Fibroblast of lung (primary cell): ENCODE measurements around the gene TENM4. TPM values are rescaled to one million over a fixed set of nuclear protein-coding genes. Genes with fewer than 3 reads are reported as not detected.

Experiments
- DNase-seq, 2 donors: peaks; one replicate each; pipeline versions ENCODE4 v3.0.0 to v3.0.0-alpha.2; 2010; ENCODE audit warnings: low read depth in 2 of 2
- H2AFZ ChIP-seq: 2 replicates; pipeline ENCODE4 v1.5.1; 2012; ENCODE audit warnings: low read length, control low read depth, inconsistent platforms
- H3K27ac ChIP-seq: 2 replicates; pipeline ENCODE4 v1.5.1; 2011; ENCODE audit warnings: low read length, control low read depth; ENCODE audit not compliant: insufficient read depth
- H3K27me3 ChIP-seq: 2 replicates; pipeline ENCODE4 v1.5.1; 2011; ENCODE audit warnings: mild to moderate bottlenecking, low read length; ENCODE audit not compliant: control insufficient read depth, insufficient read depth
- H3K36me3 ChIP-seq: 2 replicates; pipeline ENCODE4 v1.5.1; 2011; ENCODE audit warnings: low read length; ENCODE audit not compliant: control insufficient read depth, insufficient read depth
- H3K4me1 ChIP-seq: 2 replicates; pipeline ENCODE4 v1.5.1; 2011; ENCODE audit warnings: low read length; ENCODE audit not compliant: control insufficient read depth, insufficient read depth; ENCODE audit errors: extremely low read depth
- H3K4me2 ChIP-seq: 2 replicates; pipeline ENCODE4 v1.5.1; 2011; ENCODE audit warnings: low read length, control low read depth; ENCODE audit not compliant: insufficient read depth; ENCODE audit errors: extremely low read depth
- H3K4me3 ChIP-seq, 4 experiments: fragments of 200-600 bp in 1 of 4; sonication (generic) in 1 of 4; replicated peaks in 1 of 4; 2 replicates each; pipeline ENCODE4 v1.5.1; 2011 to 2016; ENCODE audit warnings: low read length in 4 of 4, low read depth in 3 of 4, mild to moderate bottlenecking in 3 of 4, control low read depth in 2 of 4, inconsistent platforms in 1 of 4, mixed read lengths in 1 of 4; ENCODE audit not compliant: insufficient read depth in 1 of 4; ENCODE audit errors: control extremely low read depth in 1 of 4
- H3K79me2 ChIP-seq: 2 replicates; pipeline ENCODE4 v1.5.1; 2012; ENCODE audit warnings: mild to moderate bottlenecking, low read length, inconsistent platforms; ENCODE audit not compliant: control insufficient read depth, insufficient read depth
- H3K9ac ChIP-seq: 2 replicates; pipeline ENCODE4 v1.5.1; 2011; ENCODE audit warnings: mild to moderate bottlenecking, low read length, control low read depth; ENCODE audit not compliant: insufficient read depth
- H3K9me3 ChIP-seq: 2 replicates; pipeline ENCODE4 v1.5.1; 2012; ENCODE audit warnings: low read depth, low read length; ENCODE audit not compliant: control insufficient read depth, insufficient read depth
- H4K20me1 ChIP-seq: 2 replicates; pipeline ENCODE4 v1.5.1; 2011; ENCODE audit warnings: low read length; ENCODE audit not compliant: control insufficient read depth, insufficient read depth; ENCODE audit errors: extremely low read depth
- EZH2 ChIP-seq: IDR thresholded peaks from 2 replicates; pipeline ENCODE4 v1.5.1; 2012; ENCODE audit warnings: low read length, control low read depth, mild to moderate bottlenecking; ENCODE audit errors: missing control alignments
- polyA plus RNA-seq, 2 donors: library from polyadenylated mRNA; depleted of rRNA in 1 of 2; stranded (reverse) in 1 of 2; unstranded in 1 of 2; fragments of >200 nt; gene quantifications; 2 replicates each; pipeline ENCODE4 v1.2.1, GENCODE V29; 2011 to 2012; ENCODE audit warnings: missing spikeins in 1 of 2
- total RNA-seq: library from RNA; depleted of rRNA; stranded (reverse); fragments of >200 nt; gene quantifications from 2 replicates; pipeline ENCODE4 v1.2.1, GENCODE V29; 2014
- TF ChIP-seq, protein P1 (sequence below), 2 donors: IDR thresholded peaks in 1 of 2; conservative IDR thresholded peaks in 1 of 2; 1 replicate in 1 of 2; 2 replicates in 1 of 2; pipeline ENCODE4 v1.5.1; 2011 to 2012; ENCODE audit warnings: low read length in 2 of 2, control low read depth in 1 of 2, inconsistent platforms in 1 of 2, low read depth in 1 of 2, mild to moderate bottlenecking in 1 of 2

The TENM4 gene
- total and polyA plus RNA-seq, 2 donors (not counting 1 experiment from before 2014, with no cell fraction given), result 4.6 to 48.4 TPM

DNA sequence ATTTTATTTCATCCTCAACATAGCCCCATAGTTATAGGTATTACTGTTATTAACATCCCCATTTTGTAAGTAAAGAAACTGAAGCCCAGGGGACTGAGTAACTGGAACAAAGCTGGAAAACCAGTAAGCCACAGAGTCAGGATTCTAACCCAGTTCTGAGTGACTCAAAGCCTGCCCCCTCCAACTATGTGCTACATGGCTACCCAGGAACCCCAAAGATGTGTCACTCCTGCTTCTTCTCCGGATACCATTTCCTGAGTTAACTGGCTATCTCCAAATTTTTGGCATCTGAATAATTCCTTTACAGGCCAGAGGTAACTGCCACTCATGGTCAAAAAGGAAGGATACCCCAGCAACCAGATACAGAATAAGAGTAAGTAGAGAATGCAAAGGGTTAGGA, 43.6 kb downstream of the TENM4 start:
- H4K20me1 ChIP-seq, result no peaks in the 10 kb centered on the region
- DNase-seq, result peak in 1 of 2 donors; percentile 80
- H3K27me3 ChIP-seq, result no peaks in the 10 kb centered on the region

DNA sequence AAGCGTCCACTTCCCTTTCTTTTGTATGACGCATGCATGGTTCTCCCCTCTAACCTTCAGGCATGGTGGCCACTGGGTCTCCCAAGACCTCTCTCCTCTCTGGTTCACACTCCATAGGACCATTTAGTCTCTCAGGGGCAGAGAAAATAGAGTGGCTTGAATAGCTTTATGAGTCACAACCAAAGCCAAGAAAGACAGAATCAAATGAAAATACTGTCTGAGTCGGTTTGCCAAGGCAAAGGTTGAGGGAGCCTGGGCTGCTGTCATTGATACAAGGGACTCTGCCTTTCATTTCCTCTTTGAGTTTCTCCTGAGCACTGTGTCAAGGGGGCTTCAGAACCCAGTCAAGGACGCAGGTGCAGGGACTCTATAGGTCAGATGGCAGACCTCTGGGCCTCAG, 44.2 kb downstream of the TENM4 start:
- no peaks in the 10 kb centered on the region for H3K27me3 ChIP-seq
- H3K4me3 ChIP-seq, result no peak overlapping the region
- no peaks in the 10 kb centered on the region for H3K9me3 ChIP-seq
- no peak overlapping the region for H3K9ac ChIP-seq
- H3K27ac ChIP-seq, result no peak overlapping the region
- no peaks in the 10 kb centered on the region for H3K79me2 ChIP-seq
- peaks cover 4% of the 10 kb centered on the region for H3K4me1 ChIP-seq
- TF ChIP-seq, protein P1, sequence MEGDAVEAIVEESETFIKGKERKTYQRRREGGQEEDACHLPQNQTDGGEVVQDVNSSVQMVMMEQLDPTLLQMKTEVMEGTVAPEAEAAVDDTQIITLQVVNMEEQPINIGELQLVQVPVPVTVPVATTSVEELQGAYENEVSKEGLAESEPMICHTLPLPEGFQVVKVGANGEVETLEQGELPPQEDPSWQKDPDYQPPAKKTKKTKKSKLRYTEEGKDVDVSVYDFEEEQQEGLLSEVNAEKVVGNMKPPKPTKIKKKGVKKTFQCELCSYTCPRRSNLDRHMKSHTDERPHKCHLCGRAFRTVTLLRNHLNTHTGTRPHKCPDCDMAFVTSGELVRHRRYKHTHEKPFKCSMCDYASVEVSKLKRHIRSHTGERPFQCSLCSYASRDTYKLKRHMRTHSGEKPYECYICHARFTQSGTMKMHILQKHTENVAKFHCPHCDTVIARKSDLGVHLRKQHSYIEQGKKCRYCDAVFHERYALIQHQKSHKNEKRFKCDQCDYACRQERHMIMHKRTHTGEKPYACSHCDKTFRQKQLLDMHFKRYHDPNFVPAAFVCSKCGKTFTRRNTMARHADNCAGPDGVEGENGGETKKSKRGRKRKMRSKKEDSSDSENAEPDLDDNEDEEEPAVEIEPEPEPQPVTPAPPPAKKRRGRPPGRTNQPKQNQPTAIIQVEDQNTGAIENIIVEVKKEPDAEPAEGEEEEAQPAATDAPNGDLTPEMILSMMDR (conservative IDR thresholded peaks at IDR 0.05 in 1 of 2, IDR thresholded peaks at IDR 0.05 in 1 of 2; ENCODE audit: low read depth in 1 of 2, low read length in 2 of 2), result no peak
- no peak for TF ChIP-seq EZH2
- no peak overlapping the region for H2AFZ ChIP-seq
- H3K4me2 ChIP-seq, result no peak overlapping the region
- H3K36me3 ChIP-seq, result no peaks in the 10 kb centered on the region
- no peaks in the 10 kb centered on the region for H4K20me1 ChIP-seq
- DNase-seq, result peak in 1 of 2 donors; percentile 49

More for the DNA sequence above, 43.6 kb downstream of the TENM4 start:
- Histone ChIP-seq H3K27ac (no peak overlapping the region), H3K4me2 (no peak overlapping the region), H3K79me2 (no peaks in the 10 kb centered on the region), H3K36me3 (no peaks in the 10 kb centered on the region), H2AFZ (no peak overlapping the region), H3K4me1 (peaks cover 4% of the 10 kb centered on the region), H3K4me3 (no peak overlapping the region), H3K9me3 (no peaks in the 10 kb centered on the region), H3K9ac (no peak overlapping the region)
- TF ChIP-seq EZH2, result no peak
- TF ChIP-seq, protein P1 (conservative IDR thresholded peaks at IDR 0.05 in 1 of 2, IDR thresholded peaks at IDR 0.05 in 1 of 2; ENCODE audit: low read depth in 1 of 2, low read length in 2 of 2), result no peak

- peak in 1 of 2 donors; percentile 44 for DNase-seq
- peaks cover 6% of the 10 kb centered on the region for H3K4me1 ChIP-seq
- no peaks in the 10 kb centered on the region for H4K20me1 ChIP-seq
- no peak overlapping the region for H3K9ac ChIP-seq
- H3K79me2 ChIP-seq, result no peaks in the 10 kb centered on the region
- no peak overlapping the region for H3K27ac ChIP-seq
- no peaks in the 10 kb centered on the region for H3K36me3 ChIP-seq
- no peak for TF ChIP-seq EZH2
- TF ChIP-seq, protein P1 (conservative IDR thresholded peaks at IDR 0.05 in 1 of 2, IDR thresholded peaks at IDR 0.05 in 1 of 2; ENCODE audit: low read depth in 1 of 2, low read length in 2 of 2), result no peak
- H2AFZ ChIP-seq, result no peak overlapping the region
- no peaks in the 10 kb centered on the region for H3K9me3 ChIP-seq
- no peak overlapping the region for H3K4me3 ChIP-seq
- H3K27me3 ChIP-seq, result no peaks in the 10 kb centered on the region
- no peak overlapping the region for H3K4me2 ChIP-seq
Observed at GRCh38 chr11:79396001-79396400, 44.8 kb downstream of the TENM4 start.
